AG09309 (cell line): ENCODE results near the gene PPP1R2C.

Source experiments
- DNase-seq: peaks from one replicate; pipeline ENCODE4 v3.0.0-alpha.2; 2010; ENCODE audit warnings: low read depth
- H3K4me3 ChIP-seq: 2 replicates; pipeline ENCODE4 v1.5.1; 2011; ENCODE audit warnings: mild to moderate bottlenecking, low read depth, low read length, moderate library complexity; ENCODE audit not compliant: control insufficient read depth
- TF ChIP-seq, protein P1 (sequence below): IDR thresholded peaks from 2 replicates; pipeline ENCODE4 v1.5.1; 2011; ENCODE audit warnings: mild to moderate bottlenecking, low read depth, low read length, inconsistent platforms; ENCODE audit not compliant: insufficient read depth, control insufficient read depth; ENCODE audit errors: missing control alignments

PPP1R2C gene

DNA sequence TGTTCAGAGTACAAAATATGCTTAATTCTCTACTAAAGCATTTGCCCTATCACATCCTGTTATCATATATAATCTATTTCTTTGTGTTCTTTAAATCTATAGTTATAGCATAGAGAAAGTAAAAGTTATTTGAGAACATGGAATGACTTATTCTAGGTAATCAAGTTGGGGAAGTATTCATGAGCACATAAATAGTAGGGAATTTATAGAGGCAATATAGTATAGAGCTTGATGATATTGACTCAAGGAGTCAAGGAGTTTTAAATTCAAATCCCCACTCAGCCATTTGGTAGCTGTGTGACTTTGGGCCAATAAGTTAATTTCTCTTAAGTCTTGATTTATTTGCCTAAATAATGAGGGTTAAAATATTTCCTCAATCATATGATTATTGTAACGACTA, 37.5 kb downstream of the PPP1R2C start:
- H3K4me3 ChIP-seq: no peak overlapping the region
- DNase-seq: no peak
- TF ChIP-seq, protein P1, sequence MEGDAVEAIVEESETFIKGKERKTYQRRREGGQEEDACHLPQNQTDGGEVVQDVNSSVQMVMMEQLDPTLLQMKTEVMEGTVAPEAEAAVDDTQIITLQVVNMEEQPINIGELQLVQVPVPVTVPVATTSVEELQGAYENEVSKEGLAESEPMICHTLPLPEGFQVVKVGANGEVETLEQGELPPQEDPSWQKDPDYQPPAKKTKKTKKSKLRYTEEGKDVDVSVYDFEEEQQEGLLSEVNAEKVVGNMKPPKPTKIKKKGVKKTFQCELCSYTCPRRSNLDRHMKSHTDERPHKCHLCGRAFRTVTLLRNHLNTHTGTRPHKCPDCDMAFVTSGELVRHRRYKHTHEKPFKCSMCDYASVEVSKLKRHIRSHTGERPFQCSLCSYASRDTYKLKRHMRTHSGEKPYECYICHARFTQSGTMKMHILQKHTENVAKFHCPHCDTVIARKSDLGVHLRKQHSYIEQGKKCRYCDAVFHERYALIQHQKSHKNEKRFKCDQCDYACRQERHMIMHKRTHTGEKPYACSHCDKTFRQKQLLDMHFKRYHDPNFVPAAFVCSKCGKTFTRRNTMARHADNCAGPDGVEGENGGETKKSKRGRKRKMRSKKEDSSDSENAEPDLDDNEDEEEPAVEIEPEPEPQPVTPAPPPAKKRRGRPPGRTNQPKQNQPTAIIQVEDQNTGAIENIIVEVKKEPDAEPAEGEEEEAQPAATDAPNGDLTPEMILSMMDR: no peak

DNA sequence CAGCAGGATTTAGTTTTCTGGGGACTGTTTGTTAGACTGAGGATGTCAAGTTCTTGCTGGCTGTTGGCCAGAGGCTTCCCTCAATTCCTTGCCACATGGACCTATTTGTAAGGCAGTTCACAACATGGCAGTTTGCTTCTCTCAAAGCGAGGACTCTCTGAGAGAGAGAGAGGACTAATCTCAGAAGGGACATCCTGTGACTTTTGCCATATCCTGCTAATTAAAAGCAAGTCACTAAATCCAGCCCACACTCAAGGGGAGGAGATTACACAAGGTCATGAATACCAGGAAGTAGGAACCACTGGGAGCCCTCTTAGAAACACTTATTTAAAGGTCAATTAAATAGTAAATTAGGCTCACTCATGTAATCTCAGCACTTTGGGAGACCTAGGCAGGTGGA, 38.2 kb downstream of the PPP1R2C start:
- no peak overlapping the region for H3K4me3 ChIP-seq
- no peak for DNase-seq
- TF ChIP-seq, protein P1: no peak

DNA sequence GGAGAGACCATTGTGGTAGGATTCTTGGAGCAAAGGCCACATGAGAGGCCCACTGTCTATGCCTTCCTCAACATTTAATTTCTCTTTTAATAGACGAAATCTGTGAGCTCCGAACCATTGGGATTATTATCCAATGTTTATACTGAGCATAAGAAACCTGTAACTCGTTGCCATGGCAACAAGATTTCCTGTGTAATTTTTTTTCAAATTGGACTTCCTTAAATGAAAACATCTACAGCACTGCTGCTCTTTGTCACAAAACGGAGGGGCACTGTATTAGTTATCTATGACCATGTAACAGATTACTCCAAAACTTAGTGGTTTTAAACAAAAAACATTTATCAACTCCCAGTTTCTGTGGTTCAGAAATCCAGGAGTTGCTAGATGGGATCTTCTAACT, 38.7 kb downstream of the PPP1R2C start:
- DNase-seq: no peak
- H3K4me3 ChIP-seq: no peak overlapping the region
- TF ChIP-seq, protein P1: no peak

DNA sequence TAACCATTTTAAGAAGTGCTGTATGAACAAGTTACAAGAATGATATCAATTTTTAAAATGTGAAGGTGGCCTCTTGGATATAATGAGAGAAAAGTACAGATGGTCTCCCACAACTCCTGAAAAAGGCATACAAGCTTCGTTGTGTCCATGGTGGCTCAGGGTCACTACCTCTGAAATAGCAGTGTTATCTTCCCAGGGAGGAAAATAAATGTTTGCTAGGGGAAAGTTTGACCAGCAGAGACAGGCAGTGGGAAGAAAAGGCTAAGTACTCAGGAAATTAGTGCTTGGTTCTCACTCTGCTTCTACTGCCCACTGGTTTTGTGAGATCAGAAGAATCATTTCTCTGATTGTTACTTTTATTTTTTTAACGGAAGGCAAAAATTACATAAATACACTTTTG, 39.4 kb downstream of the PPP1R2C start:
- DNase-seq: no peak
- TF ChIP-seq, protein P1: no peak
- no peak overlapping the region for H3K4me3 ChIP-seq

DNA sequence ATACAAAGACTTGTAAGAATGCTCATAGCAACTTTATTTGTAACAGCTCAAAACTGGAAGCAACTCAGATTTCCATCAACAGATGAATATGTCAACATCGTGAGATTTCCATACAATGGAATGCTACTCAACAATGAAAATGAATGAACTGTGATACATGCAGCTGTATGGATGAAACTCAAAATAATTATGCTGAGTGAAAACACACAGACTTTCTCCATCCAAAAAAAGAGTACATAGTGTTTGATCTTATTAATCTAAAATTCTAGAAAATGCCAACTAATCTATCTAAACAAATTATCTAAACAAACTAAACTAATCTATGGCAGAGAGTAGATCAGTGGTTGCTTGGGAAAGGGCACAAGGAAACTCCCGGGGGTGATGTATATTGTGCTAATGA, 42.7 kb downstream of the PPP1R2C start:
- no peak overlapping the region for H3K4me3 ChIP-seq
- TF ChIP-seq, protein P1: no peak
- no peak for DNase-seq

DNA sequence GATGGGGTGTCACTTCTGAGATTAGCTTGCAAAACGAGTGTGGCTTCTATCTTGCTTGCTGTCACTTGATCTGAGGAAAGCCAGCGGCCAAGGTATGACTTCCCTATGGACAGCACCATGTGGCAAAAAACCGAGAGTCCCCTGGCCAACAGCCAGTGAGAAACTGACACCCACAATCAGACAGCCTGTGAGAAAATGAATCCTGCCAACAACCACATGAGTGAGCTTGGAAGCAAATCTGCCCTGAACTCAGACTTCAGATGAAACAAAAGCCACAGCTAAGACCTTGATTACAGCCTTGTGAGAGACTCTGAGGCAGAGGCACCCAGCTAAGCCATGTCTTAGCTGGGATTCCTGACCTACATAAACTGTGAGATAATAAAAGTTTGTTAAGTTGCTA, 45.5 kb downstream of the PPP1R2C start:
- DNase-seq: no peak
- TF ChIP-seq, protein P1: no peak
- no peak overlapping the region for H3K4me3 ChIP-seq
